Mucosa of descending colon (tissue), 3 donors: ENCODE measurements around the gene SLC22A7. TPM values are rescaled to one million over a fixed set of nuclear protein-coding genes. Genes with fewer than 3 reads are reported as not detected.
"Not testable (repeated sequence)": the region's sequence is repeated elsewhere in the genome, so short reads cannot be mapped to it uniquely, and the experiment has no call there.

Source experiments
- ATAC-seq: fragments of 200-7000 bp; cut with Tn5 transposase; one replicate; pipeline ENCODE4 v1.9.1; 2020; ENCODE audit warnings: mild to moderate bottlenecking, moderate library complexity
- DNase-seq, 3 donors: peaks; one replicate each; pipeline ENCODE4 v3.0.0-alpha.2; 2020
- H3K36me3 ChIP-seq: fragments of 200-600 bp; one replicate; pipeline ENCODE4 v1.8.0; 2021; ENCODE audit warnings: low read depth, mild to moderate bottlenecking
- H3K4me1 ChIP-seq: fragments of 200-600 bp; one replicate; pipeline ENCODE4 v1.8.0; 2021; ENCODE audit warnings: low read depth, mild to moderate bottlenecking
- H3K4me3 ChIP-seq: fragments of 200-600 bp; one replicate; pipeline ENCODE4 v1.8.0; 2021; ENCODE audit warnings: mild to moderate bottlenecking
- H3K9me3 ChIP-seq: fragments of 200-600 bp; one replicate; pipeline ENCODE4 v1.8.0; 2021; ENCODE audit warnings: mild to moderate bottlenecking
- CTCF ChIP-seq: fragments of 200-600 bp; IDR thresholded peaks from one replicate; pipeline ENCODE4 v1.8.0; 2022; ENCODE audit warnings: antibody characterized with exemption, mild to moderate bottlenecking
- intact Hi-C, 2 donors: fragments of 100-400 bp; cut with DNase I in 1 of 2; cut with micrococcal nuclease in 1 of 2; formaldehyde crosslinking; loops; one replicate each; pipeline versions ENCODE4 v1.11.0 to v1.11.1; 2022; cut with DNase I, micrococcal nuclease
- total RNA-seq, 3 donors: library from RNA; stranded (reverse); fragmentation: NEBNext Ultra II Directional in 2 of 3; extraction: Animal tissue kit (Norgen Biotek cat#: 25700) in 2 of 3; gene quantifications; one replicate each; pipeline versions ENCODE4 v1.2.1 to v1.2.4, GENCODE V29; 2021 to 2023
- donor health status: DM: no; HTN: no; CAD: no; lungs with moderate emphysema.
- donor health status: DM: no; HTN: no; CAD: no.
- donor health status: DM: no; HTN: yes; CAD: no.

Gene SLC22A7
- total RNA-seq, 3 donors from 2014 or later, result 0.32 TPM; not detected in 2

GRCh38 chr6:43296780-43297497, 1.1 kb upstream of the SLC22A7 start:
- no peak for TF ChIP-seq CTCF
- Histone ChIP-seq H3K4me3 (no peak overlapping the region), H3K36me3 (no peaks in the 10 kb centered on the region), H3K9me3 (no peaks in the 10 kb centered on the region), H3K4me1 (peaks cover 4% of the 10 kb centered on the region)
- DNase-seq (no peak), ATAC-seq (no peak)
- intact Hi-C loops, result no loop called here

- no peaks in the 10 kb centered on the region for H3K36me3 ChIP-seq
- H3K4me3 ChIP-seq, result no peak overlapping the region
- no peak for DNase-seq
- no peak for TF ChIP-seq CTCF
- no peaks in the 10 kb centered on the region for H3K9me3 ChIP-seq
- intact Hi-C loops, result no loop called here
- no peaks in the 10 kb centered on the region for H3K4me1 ChIP-seq
- ATAC-seq, result no peak
Observed at GRCh38 chr6:43298565-43299337, 691 bp downstream of the SLC22A7 start.

- no peak for ATAC-seq
Observed at GRCh38 chr6:43299338-43300293, 1.6 kb downstream of the SLC22A7 start.

GRCh38 chr6:43301081-43301870, 3.2 kb downstream of the SLC22A7 start:
- Histone ChIP-seq H3K36me3 (no peaks in the 10 kb centered on the region), H3K9me3 (no peaks in the 10 kb centered on the region), H3K4me1 (no peaks in the 10 kb centered on the region), H3K4me3 (no peak overlapping the region)
- intact Hi-C loops, result no loop called here
- no peak for TF ChIP-seq CTCF
- ATAC-seq, result no peak
- DNase-seq, result no peak

More at GRCh38 chr6:43299338-43300293, 1.6 kb downstream of the SLC22A7 start:
- no peak overlapping the region for H3K4me3 ChIP-seq
- no peaks in the 10 kb centered on the region for H3K4me1 ChIP-seq
- no peaks in the 10 kb centered on the region for H3K9me3 ChIP-seq
- intact Hi-C loops, result no loop called here
- no peaks in the 10 kb centered on the region for H3K36me3 ChIP-seq
- DNase-seq, result no peak
- no peak for TF ChIP-seq CTCF

GRCh38 chr6:43302126-43302525, 4.1 kb downstream of the SLC22A7 start:
- DNase-seq (no peak), ATAC-seq (no peak)
- intact Hi-C loops, result no loop called here
- Histone ChIP-seq H3K36me3 (no peaks in the 10 kb centered on the region), H3K4me3 (no peak overlapping the region), H3K9me3 (no peaks in the 10 kb centered on the region), H3K4me1 (no peaks in the 10 kb centered on the region)
- no peak for TF ChIP-seq CTCF

- intact Hi-C loops, DNase-seq, H3K9me3 ChIP-seq, H3K36me3 ChIP-seq, H3K4me3 ChIP-seq, ATAC-seq, H3K4me1 ChIP-seq: not testable (repeated sequence)
Observed at GRCh38 chr6:43303006-43303405, 4.9 kb downstream of the SLC22A7 start.
